Uterus (tissue), 2 donors: ENCODE measurements around the gene DRD4.

Experiments
- CTCF ChIP-seq, 4 experiments: fragments of 200-600 bp in 2 of 4; fragments of 450-650 bp in 2 of 4; sonication (generic) in 2 of 4; IDR thresholded peaks; one replicate each; pipeline ENCODE4 v1.5.1; 2016 to 2019; ENCODE audit warnings: antibody characterized with exemption in 4 of 4, mild to moderate bottlenecking in 2 of 4, moderate library complexity in 1 of 4
- POLR2A ChIP-seq, 2 donors: fragments of 450-650 bp; IDR thresholded peaks; one replicate each; pipeline ENCODE4 v1.6.1; 2016; ENCODE audit warnings: antibody characterized with exemption in 2 of 2, mild to moderate bottlenecking in 1 of 2, moderate library complexity in 1 of 2

- TF ChIP-seq POLR2A (IDR thresholded peaks at IDR 0.05) (no peak), CTCF (IDR thresholded peaks at IDR 0.05) (no peak)
Measured at GRCh38 chr11:643849-644738, 7.0 kb downstream of the DRD4 start.
